Activated B cell treated with CpG ODN at 0.5 μM for 24 hours (primary cell): ENCODE measurements around the gene MEDAG. TPM values are rescaled to one million over a fixed set of nuclear protein-coding genes. Genes with fewer than 3 reads are reported as not detected.
A peak's percentile ranks its signal among the peaks of the same experiment; 100 is the strongest.

Experiments used
- ATAC-seq: fragments of 200-7000 bp; cut with Tn5 transposase; one replicate; pipeline ENCODE4 v1.10.0; 2021; ENCODE audit warnings: low read depth, mild to moderate bottlenecking, moderate library complexity
- CTCF ChIA-PET: fragments of 350-600 bp; sonication (Branson Sonifier 250); formaldehyde crosslinking; loops from one replicate; lab custom pipeline; 2021; ENCODE audit warnings: antibody characterized with exemption; lab: Charles Lee
- POLR2A ChIA-PET: fragments of 350-600 bp; sonication (Branson Sonifier 250); formaldehyde crosslinking; loops from one replicate; lab custom pipeline; 2021; ENCODE audit warnings: antibody characterized with exemption; lab: Charles Lee
- DNase-seq: peaks from one replicate; pipeline ENCODE4 v3.0.0; 2022
- H3K27ac Mint-ChIP-seq: one replicate; pipeline ENCODE4 v1.8.0; 2020; ENCODE audit warnings: mixed read lengths
- H3K27me3 Mint-ChIP-seq: one replicate; pipeline ENCODE4 v1.8.0; 2021; ENCODE audit warnings: mixed read lengths
- H3K36me3 Mint-ChIP-seq: one replicate; pipeline ENCODE4 v1.8.0; 2021; ENCODE audit warnings: low read depth, mixed read lengths
- H3K4me1 Mint-ChIP-seq: one replicate; pipeline ENCODE4 v1.8.0; 2021; ENCODE audit warnings: mixed read lengths
- H3K4me3 Mint-ChIP-seq: one replicate; pipeline ENCODE4 v1.8.0; 2020; ENCODE audit warnings: mild to moderate bottlenecking, mixed read lengths
- H3K9me3 Mint-ChIP-seq: one replicate; pipeline ENCODE4 v1.8.0; 2020; ENCODE audit warnings: mixed read lengths
- CTCF ChIP-seq: fragments of 200-600 bp; IDR thresholded peaks from one replicate; pipeline ENCODE4 v1.8.0; 2022; ENCODE audit warnings: antibody characterized with exemption, mild to moderate bottlenecking
- intact Hi-C: fragments of 100-400 bp; cut with micrococcal nuclease; formaldehyde crosslinking; loops from one replicate; pipeline ENCODE4 v1.15.1; 2024
- total RNA-seq: library from RNA; stranded (reverse); gene quantifications from 2 replicates; pipeline ENCODE4 v1.2.3, GENCODE V29; 2022

MEDAG gene
- total RNA-seq, 1 donor from 2014 or later, result not detected

DNA sequence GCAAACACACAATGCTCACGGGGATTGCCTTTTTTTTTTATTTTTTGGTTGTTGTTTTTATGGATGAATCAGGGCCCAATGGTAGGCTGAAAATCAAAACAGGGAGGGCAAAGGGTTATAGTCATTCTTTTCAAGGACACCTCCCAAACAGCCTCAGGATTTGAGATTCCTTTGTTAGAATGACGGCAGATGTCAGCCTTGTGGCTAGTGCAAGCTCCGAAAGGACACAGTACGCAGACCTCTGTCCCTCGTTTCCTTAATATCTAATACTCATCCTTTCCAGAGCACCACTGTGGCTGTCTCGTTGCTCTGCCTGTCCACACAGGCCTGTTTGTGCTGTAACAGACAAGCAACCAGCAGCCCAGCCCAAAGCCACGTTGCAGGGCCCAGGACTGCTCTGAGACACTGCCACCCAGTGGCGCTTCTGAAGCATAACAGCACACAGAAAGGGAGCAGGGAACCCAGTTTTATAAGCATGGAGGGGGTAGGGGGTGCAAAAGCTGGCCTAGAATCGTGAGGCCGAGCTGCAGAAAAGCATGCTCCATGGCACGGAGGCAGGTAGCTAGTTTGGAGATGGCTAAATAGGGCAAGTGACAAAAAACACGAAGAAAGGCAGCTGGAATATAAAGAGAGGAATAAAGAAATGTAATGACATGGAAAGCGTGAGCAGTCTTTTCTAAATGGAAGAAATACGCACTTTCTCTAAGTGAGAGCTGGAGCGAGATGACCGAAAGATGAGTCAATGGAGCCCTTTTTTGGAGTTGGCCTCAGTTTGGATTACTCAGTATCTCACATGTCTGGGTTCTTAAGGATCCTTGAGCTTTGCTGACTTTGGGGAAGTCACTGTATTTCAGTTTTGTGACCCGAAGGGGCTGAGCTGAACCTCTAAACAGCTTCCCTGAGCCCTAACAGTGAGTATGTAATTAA lies 40.7 kb upstream of the MEDAG start:
- ChIA-PET POLR2A (no interaction called here), CTCF (interaction anchor here (0.6 to 1.8 kb wide), 14 partner anchors 9 to 734 kb away, joined by 3 to 12 read pairs (median 3); no protein-coding TSS in a partner anchor)
- H3K27ac Mint-ChIP-seq, result no peak overlapping the region
- TF ChIP-seq CTCF, result peak; percentile 66
- H3K4me1 Mint-ChIP-seq, result peaks cover 1% of the 10 kb centered on the region
- no peaks in the 10 kb centered on the region for H3K9me3 Mint-ChIP-seq
- intact Hi-C loops, result loop anchor here (1.0 to 2.0 kb wide), 6 partner anchors 63 to 733 kb away; no protein-coding TSS in a partner anchor
- H3K4me3 Mint-ChIP-seq, result no peak overlapping the region
- no peaks in the 10 kb centered on the region for H3K36me3 Mint-ChIP-seq
- peaks cover 13% of the 10 kb centered on the region for H3K27me3 Mint-ChIP-seq
- ATAC-seq (peak; percentile 96), DNase-seq (peak; percentile 29)

GRCh38 chr13:30866677-30867076 lies 39.4 kb upstream of the MEDAG start:
- TF ChIP-seq CTCF, result no peak
- H3K4me1 Mint-ChIP-seq, result peaks cover 1% of the 10 kb centered on the region

GRCh38 chr13:30867089-30867669 lies 38.9 kb upstream of the MEDAG start:
- peaks cover 5% of the 10 kb centered on the region for H3K4me1 Mint-ChIP-seq
- ATAC-seq, result no peak
- no peak for DNase-seq
- intact Hi-C loops, result no loop called here
- CTCF ChIA-PET, result interaction anchor here (1.1 to 1.4 kb wide), 2 partner anchors 12 to 735 kb away, joined by 4 read pairs; no protein-coding TSS in a partner anchor
- no peak for TF ChIP-seq CTCF
- peaks cover 13% of the 10 kb centered on the region for H3K27me3 Mint-ChIP-seq
- H3K4me3 Mint-ChIP-seq, result no peak overlapping the region
- H3K36me3 Mint-ChIP-seq, result no peaks in the 10 kb centered on the region
- no peaks in the 10 kb centered on the region for H3K9me3 Mint-ChIP-seq
- no peak overlapping the region for H3K27ac Mint-ChIP-seq
- POLR2A ChIA-PET, result no interaction called here

More at GRCh38 chr13:30866677-30867076, 39.4 kb upstream of the MEDAG start:
- CTCF ChIA-PET, result interaction anchor here (0.8 to 1.8 kb wide), 6 partner anchors 11 to 734 kb away, joined by 3 to 10 read pairs (median 4); no protein-coding TSS in a partner anchor
- ATAC-seq (no peak), DNase-seq (no peak)
- Mint-ChIP-seq H3K4me3 (no peak overlapping the region), H3K36me3 (no peaks in the 10 kb centered on the region), H3K27ac (no peak overlapping the region), H3K9me3 (no peaks in the 10 kb centered on the region), H3K27me3 (peaks cover 13% of the 10 kb centered on the region)
- POLR2A ChIA-PET, result no interaction called here
- intact Hi-C loops, result no loop called here

GRCh38 chr13:30868799-30869470 lies 37.1 kb upstream of the MEDAG start:
- intact Hi-C loops, result no loop called here
- no peak for DNase-seq
- peaks cover 16% of the 10 kb centered on the region for H3K4me1 Mint-ChIP-seq
- TF ChIP-seq CTCF, result no peak
- no peaks in the 10 kb centered on the region for H3K36me3 Mint-ChIP-seq
- POLR2A ChIA-PET, result no interaction called here
- no peak overlapping the region for H3K4me3 Mint-ChIP-seq
- ATAC-seq, result no peak
- peaks cover 13% of the 10 kb centered on the region for H3K27me3 Mint-ChIP-seq
- H3K27ac Mint-ChIP-seq, result no peak overlapping the region
- CTCF ChIA-PET, result interaction anchor here (1.4 kb wide), 1 partner anchor 736 kb away, joined by 3 read pairs; no protein-coding TSS in a partner anchor
- H3K9me3 Mint-ChIP-seq, result no peaks in the 10 kb centered on the region
